Liver (tissue), 9 donors: ENCODE measurements around the gene UBASH3A. TPM values are rescaled to one million over a fixed set of nuclear protein-coding genes. Genes with fewer than 3 reads are reported as not detected.

Experiments
- DNase-seq: peaks from one replicate; pipeline ENCODE4 v3.0.0-alpha.2; 2017; ENCODE audit warnings: low spot score
- H3K27ac ChIP-seq, 2 donors: one replicate each; pipeline ENCODE4 v1.7.0; 2013; ENCODE audit warnings: inconsistent platforms in 2 of 2, low read length in 2 of 2, control low read depth in 1 of 2, low read depth in 1 of 2, mild to moderate bottlenecking in 1 of 2
- H3K27me3 ChIP-seq, 4 donors: one replicate each; pipeline versions ENCODE4 v1.6.1 to v1.7.0; 2013; ENCODE audit warnings: low read length in 3 of 4, inconsistent platforms in 1 of 4, mild to moderate bottlenecking in 1 of 4, moderate library complexity in 1 of 4; ENCODE audit not compliant: control insufficient read depth in 4 of 4, insufficient read depth in 4 of 4
- H3K36me3 ChIP-seq, 4 donors: one replicate each; pipeline versions ENCODE4 v1.6.1 to v1.7.0; 2013; ENCODE audit warnings: low read length in 3 of 4, mild to moderate bottlenecking in 3 of 4, low read depth in 1 of 4, moderate library complexity in 1 of 4; ENCODE audit not compliant: control insufficient read depth in 4 of 4, insufficient read depth in 3 of 4
- H3K4me1 ChIP-seq, 4 donors: one replicate each; pipeline versions ENCODE4 v1.6.1 to v1.7.0; 2013; ENCODE audit warnings: low read length in 3 of 4, mild to moderate bottlenecking in 3 of 4, moderate library complexity in 1 of 4; ENCODE audit not compliant: control insufficient read depth in 4 of 4, insufficient read depth in 4 of 4
- H3K4me3 ChIP-seq, 3 donors: one replicate each; pipeline versions ENCODE4 v1.6.1 to v1.7.0; 2013; ENCODE audit warnings: low read length in 3 of 3, control low read depth in 1 of 3, low read depth in 1 of 3, mild to moderate bottlenecking in 1 of 3
- H3K9ac ChIP-seq, 2 donors: one replicate each; pipeline ENCODE4 v1.7.0; 2013; ENCODE audit warnings: low read length in 2 of 2, mild to moderate bottlenecking in 2 of 2, moderate library complexity in 2 of 2, control low read depth in 1 of 2, low read depth in 1 of 2
- H3K9me3 ChIP-seq, 4 donors: one replicate each; pipeline versions ENCODE4 v1.6.1 to v1.7.0; 2013; ENCODE audit warnings: low read length in 3 of 4; ENCODE audit not compliant: control insufficient read depth in 4 of 4
- EGR1 ChIP-seq, 2 donors: IDR thresholded peaks; 2 replicates each; pipeline ENCODE4 v1.6.1; 2016 to 2018; ENCODE audit warnings: antibody characterized with exemption in 2 of 2, low read depth in 2 of 2
- FOXA1 ChIP-seq: IDR thresholded peaks from 2 replicates; pipeline ENCODE4 v1.6.1; 2016; ENCODE audit warnings: antibody characterized with exemption
- FOXA2 ChIP-seq: IDR thresholded peaks from 2 replicates; pipeline ENCODE4 v1.6.1; 2016; ENCODE audit warnings: antibody characterized with exemption
- HNF4A ChIP-seq, 2 donors: conservative IDR thresholded peaks; 2 replicates each; pipeline ENCODE4 v1.6.1; 2016; ENCODE audit warnings: antibody characterized with exemption in 2 of 2, mild to moderate bottlenecking in 2 of 2
- HNF4G ChIP-seq: IDR thresholded peaks from 2 replicates; pipeline ENCODE4 v1.6.1; 2016; ENCODE audit warnings: antibody characterized with exemption
- JUND ChIP-seq, 2 donors: IDR thresholded peaks; 2 replicates each; pipeline ENCODE4 v1.6.1; 2016; ENCODE audit warnings: antibody characterized with exemption in 2 of 2
- NR2F2 ChIP-seq: IDR thresholded peaks from 2 replicates; pipeline ENCODE4 v1.6.1; 2016; ENCODE audit warnings: antibody characterized with exemption
- RAD21 ChIP-seq, 2 donors: IDR thresholded peaks; 2 replicates each; pipeline ENCODE4 v1.6.1; 2016; ENCODE audit warnings: antibody characterized with exemption in 2 of 2, mild to moderate bottlenecking in 2 of 2
- RXRA ChIP-seq, 2 donors: IDR thresholded peaks; 2 replicates each; pipeline ENCODE4 v1.6.1; 2017 to 2018; ENCODE audit warnings: antibody characterized with exemption in 2 of 2, mild to moderate bottlenecking in 1 of 2
- SP1 ChIP-seq: IDR thresholded peaks from 2 replicates; pipeline ENCODE4 v1.6.1; 2018; ENCODE audit warnings: antibody characterized with exemption, mild to moderate bottlenecking
- TAF1 ChIP-seq: conservative IDR thresholded peaks from 2 replicates; pipeline ENCODE4 v1.6.1; 2016; ENCODE audit warnings: antibody characterized with exemption, mild to moderate bottlenecking
- YY1 ChIP-seq: IDR thresholded peaks from 2 replicates; pipeline ENCODE4 v1.6.1; 2016; ENCODE audit warnings: antibody characterized with exemption, mild to moderate bottlenecking
- WGBS: extraction: QIAGEN DNeasy Blood & Tissue Kit; methylation state at CpG from one replicate; pipeline ENCODE4 v1.1.7; 2013; 5-methylcytosine and 5-hydroxymethylcytosine counted together
- polyA plus RNA-seq, 2 donors: library from polyadenylated mRNA; stranded (reverse) in 1 of 2; unstranded in 1 of 2; fragments of 200-250 nt in 1 of 2; fragments of >200 nt in 1 of 2; fragmentation: Nextera tagmentation in 1 of 2; extraction: Ambion mirVana in 1 of 2; gene quantifications; one replicate each; pipeline versions ENCODE4 v1.2.1 to v1.2.3, GENCODE V29; 2013 to 2015
- total RNA-seq, 2 donors: library from RNA; depleted of rRNA; stranded (reverse); fragments of >200 nt; gene quantifications; one replicate each; pipeline ENCODE4 v1.2.3, GENCODE V29; 2014
- TF ChIP-seq, protein P1 (sequence below): fragments of 150-350 bp; IDR thresholded peaks from 2 replicates; pipeline ENCODE4 v1.5.1; 2017; ENCODE audit warnings: improper control_type of control experiment, low read depth, low read length; ENCODE audit not compliant: missing input control
- TF ChIP-seq, protein P2 (sequence below): IDR thresholded peaks from 2 replicates; pipeline ENCODE4 v1.6.1; 2016; ENCODE audit warnings: antibody characterized with exemption, mild to moderate bottlenecking
- TF ChIP-seq, protein P3 (sequence below): IDR thresholded peaks from 2 replicates; pipeline ENCODE4 v1.6.1; 2016; ENCODE audit warnings: antibody characterized with exemption
- TF ChIP-seq, protein P4 (sequence below): IDR thresholded peaks from 2 replicates; pipeline ENCODE4 v1.6.1; 2016; ENCODE audit warnings: antibody characterized with exemption
- TF ChIP-seq, protein P5 (sequence below): IDR thresholded peaks from 2 replicates; pipeline ENCODE4 v1.6.1; 2016; ENCODE audit warnings: antibody characterized with exemption
- donor health status: healthy.
- donor health status: healthy.
- donor health status: healthy.
- donor health status: healthy.
- donor health status: healthy.

UBASH3A gene
- total and polyA plus RNA-seq, 4 donors: 0.10 to 0.75 (median 0.45) TPM

DNA sequence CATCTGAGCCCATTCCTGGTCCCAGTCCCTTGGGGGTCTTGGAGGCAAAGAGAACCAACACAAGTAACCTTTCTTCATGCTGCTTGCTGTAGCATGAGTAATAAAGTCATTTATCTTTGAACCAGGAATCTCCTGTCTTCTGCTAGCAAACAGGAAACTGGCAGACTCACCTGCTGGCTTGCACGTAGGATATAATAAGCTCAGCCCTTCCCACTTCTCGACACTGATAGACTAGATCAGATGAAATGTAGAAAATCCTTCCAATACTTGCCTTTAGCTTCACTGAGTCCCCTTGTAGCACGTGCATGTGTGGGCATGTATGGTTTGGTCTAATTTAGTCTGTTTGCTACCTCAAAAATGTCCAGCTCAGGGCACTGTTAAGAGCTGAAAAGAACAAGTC is 46.4 kb upstream of the UBASH3A start (continued):
- TF ChIP-seq JUND (IDR thresholded peaks at IDR 0.05) (no peak), RXRA (IDR thresholded peaks at IDR 0.05) (no peak), SP1 (no peak)

DNA sequence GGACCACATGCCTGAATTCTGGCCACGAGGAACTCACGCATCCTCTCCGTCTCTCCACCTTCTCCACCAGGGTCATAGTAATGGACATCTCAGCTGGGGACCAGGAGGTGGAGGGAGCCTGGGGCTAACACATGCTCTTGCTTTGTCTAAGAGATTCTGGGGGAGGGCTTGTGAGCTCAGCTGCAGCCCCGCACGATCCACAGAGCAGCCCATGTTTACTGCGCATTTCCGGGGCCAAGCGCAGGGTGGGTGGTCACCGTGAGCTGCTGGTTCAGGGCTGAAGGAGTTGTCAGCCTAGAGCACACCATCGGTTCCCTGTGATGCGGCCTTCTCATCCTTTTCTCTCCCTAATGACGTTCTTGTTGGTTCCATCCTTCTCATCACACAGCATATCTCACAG is 45.4 kb upstream of the UBASH3A start:
- TF ChIP-seq NR2F2: no peak
- TF ChIP-seq, protein P1, sequence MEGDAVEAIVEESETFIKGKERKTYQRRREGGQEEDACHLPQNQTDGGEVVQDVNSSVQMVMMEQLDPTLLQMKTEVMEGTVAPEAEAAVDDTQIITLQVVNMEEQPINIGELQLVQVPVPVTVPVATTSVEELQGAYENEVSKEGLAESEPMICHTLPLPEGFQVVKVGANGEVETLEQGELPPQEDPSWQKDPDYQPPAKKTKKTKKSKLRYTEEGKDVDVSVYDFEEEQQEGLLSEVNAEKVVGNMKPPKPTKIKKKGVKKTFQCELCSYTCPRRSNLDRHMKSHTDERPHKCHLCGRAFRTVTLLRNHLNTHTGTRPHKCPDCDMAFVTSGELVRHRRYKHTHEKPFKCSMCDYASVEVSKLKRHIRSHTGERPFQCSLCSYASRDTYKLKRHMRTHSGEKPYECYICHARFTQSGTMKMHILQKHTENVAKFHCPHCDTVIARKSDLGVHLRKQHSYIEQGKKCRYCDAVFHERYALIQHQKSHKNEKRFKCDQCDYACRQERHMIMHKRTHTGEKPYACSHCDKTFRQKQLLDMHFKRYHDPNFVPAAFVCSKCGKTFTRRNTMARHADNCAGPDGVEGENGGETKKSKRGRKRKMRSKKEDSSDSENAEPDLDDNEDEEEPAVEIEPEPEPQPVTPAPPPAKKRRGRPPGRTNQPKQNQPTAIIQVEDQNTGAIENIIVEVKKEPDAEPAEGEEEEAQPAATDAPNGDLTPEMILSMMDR: no peak
- TF ChIP-seq EGR1 (IDR thresholded peaks at IDR 0.05; ENCODE audit: low read depth in 2 of 2): no peak
- no peak for TF ChIP-seq FOXA1
- TF ChIP-seq, protein P2, sequence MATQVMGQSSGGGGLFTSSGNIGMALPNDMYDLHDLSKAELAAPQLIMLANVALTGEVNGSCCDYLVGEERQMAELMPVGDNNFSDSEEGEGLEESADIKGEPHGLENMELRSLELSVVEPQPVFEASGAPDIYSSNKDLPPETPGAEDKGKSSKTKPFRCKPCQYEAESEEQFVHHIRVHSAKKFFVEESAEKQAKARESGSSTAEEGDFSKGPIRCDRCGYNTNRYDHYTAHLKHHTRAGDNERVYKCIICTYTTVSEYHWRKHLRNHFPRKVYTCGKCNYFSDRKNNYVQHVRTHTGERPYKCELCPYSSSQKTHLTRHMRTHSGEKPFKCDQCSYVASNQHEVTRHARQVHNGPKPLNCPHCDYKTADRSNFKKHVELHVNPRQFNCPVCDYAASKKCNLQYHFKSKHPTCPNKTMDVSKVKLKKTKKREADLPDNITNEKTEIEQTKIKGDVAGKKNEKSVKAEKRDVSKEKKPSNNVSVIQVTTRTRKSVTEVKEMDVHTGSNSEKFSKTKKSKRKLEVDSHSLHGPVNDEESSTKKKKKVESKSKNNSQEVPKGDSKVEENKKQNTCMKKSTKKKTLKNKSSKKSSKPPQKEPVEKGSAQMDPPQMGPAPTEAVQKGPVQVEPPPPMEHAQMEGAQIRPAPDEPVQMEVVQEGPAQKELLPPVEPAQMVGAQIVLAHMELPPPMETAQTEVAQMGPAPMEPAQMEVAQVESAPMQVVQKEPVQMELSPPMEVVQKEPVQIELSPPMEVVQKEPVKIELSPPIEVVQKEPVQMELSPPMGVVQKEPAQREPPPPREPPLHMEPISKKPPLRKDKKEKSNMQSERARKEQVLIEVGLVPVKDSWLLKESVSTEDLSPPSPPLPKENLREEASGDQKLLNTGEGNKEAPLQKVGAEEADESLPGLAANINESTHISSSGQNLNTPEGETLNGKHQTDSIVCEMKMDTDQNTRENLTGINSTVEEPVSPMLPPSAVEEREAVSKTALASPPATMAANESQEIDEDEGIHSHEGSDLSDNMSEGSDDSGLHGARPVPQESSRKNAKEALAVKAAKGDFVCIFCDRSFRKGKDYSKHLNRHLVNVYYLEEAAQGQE: no peak
- TF ChIP-seq RXRA (IDR thresholded peaks at IDR 0.05): no peak
- H3K4me3 ChIP-seq: no peak overlapping the region
- H3K36me3 ChIP-seq: no peaks in the 10 kb centered on the region
- H3K9ac ChIP-seq: no peak overlapping the region
- H3K27ac ChIP-seq: no peak overlapping the region
- peaks cover 0 to 12% (median 3%) of the 10 kb centered on the region in 4 donors for H3K9me3 ChIP-seq
- H3K4me1 ChIP-seq: no peaks in the 10 kb centered on the region
- WGBS: 92% methylated on average over 12 of the region's 12 CpGs
- no peak for DNase-seq
- no peaks in the 10 kb centered on the region for H3K27me3 ChIP-seq

DNA sequence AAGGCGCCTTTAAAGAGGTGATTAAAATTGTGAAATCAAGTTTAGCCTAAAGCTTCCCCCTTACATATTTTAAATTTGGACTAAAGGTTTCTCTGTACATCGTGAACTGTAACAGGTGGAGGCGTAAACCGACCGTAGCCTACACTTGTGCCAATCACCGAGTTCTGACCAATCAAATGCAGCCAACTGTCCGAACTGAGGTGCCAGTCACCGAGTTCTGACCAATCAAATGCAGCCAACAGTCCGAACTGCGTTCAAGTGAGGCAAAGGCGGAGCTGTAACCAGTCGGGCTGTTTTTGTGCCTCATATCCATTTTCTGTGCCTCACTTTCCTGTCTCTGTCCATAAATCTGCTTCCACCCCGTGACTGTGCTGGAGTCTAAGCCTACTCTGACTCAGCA is 44.8 kb upstream of the UBASH3A start:
- WGBS: 84% methylated on average over 13 of the region's 13 CpGs
- peaks cover 0 to under 1% (median 0%) of the 10 kb centered on the region in 4 donors for H3K27me3 ChIP-seq
- no peak for DNase-seq
- H3K27ac ChIP-seq: no peak overlapping the region
- no peaks in the 10 kb centered on the region for H3K4me1 ChIP-seq
- H3K9ac ChIP-seq: no peak overlapping the region
- no peak overlapping the region for H3K4me3 ChIP-seq
- H3K9me3 ChIP-seq: peaks cover 0 to 12% (median 3%) of the 10 kb centered on the region in 4 donors
- H3K36me3 ChIP-seq: no peaks in the 10 kb centered on the region
- TF ChIP-seq JUND (IDR thresholded peaks at IDR 0.05) (no peak), FOXA2 (no peak), HNF4G (no peak), FOXA1 (no peak), RAD21 (IDR thresholded peaks at IDR 0.05) (no peak), RXRA (IDR thresholded peaks at IDR 0.05) (no peak), YY1 (no peak), TAF1 (no peak), NR2F2 (no peak), SP1 (no peak), HNF4A (conservative IDR thresholded peaks at IDR 0.05) (no peak)
- TF ChIP-seq, protein P3, sequence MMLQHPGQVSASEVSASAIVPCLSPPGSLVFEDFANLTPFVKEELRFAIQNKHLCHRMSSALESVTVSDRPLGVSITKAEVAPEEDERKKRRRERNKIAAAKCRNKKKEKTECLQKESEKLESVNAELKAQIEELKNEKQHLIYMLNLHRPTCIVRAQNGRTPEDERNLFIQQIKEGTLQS: no peak
- TF ChIP-seq, protein P1: no peak
- TF ChIP-seq, protein P2: no peak
- TF ChIP-seq, protein P4, sequence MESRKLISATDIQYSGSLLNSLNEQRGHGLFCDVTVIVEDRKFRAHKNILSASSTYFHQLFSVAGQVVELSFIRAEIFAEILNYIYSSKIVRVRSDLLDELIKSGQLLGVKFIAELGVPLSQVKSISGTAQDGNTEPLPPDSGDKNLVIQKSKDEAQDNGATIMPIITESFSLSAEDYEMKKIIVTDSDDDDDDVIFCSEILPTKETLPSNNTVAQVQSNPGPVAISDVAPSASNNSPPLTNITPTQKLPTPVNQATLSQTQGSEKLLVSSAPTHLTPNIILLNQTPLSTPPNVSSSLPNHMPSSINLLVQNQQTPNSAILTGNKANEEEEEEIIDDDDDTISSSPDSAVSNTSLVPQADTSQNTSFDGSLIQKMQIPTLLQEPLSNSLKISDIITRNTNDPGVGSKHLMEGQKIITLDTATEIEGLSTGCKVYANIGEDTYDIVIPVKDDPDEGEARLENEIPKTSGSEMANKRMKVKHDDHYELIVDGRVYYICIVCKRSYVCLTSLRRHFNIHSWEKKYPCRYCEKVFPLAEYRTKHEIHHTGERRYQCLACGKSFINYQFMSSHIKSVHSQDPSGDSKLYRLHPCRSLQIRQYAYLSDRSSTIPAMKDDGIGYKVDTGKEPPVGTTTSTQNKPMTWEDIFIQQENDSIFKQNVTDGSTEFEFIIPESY: no peak
- TF ChIP-seq, protein P5, sequence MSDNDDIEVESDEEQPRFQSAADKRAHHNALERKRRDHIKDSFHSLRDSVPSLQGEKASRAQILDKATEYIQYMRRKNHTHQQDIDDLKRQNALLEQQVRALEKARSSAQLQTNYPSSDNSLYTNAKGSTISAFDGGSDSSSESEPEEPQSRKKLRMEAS: no peak
